SK-MEL-5 (cell line): Measurements from ENCODE around the gene NOTUM. TPM values are rescaled to one million over a fixed set of nuclear protein-coding genes. Genes with fewer than 3 reads are reported as not detected.

ENCODE experiments used
- DNase-seq: peaks from one replicate; pipeline ENCODE4 v3.0.0-alpha.2; 2016; ENCODE audit warnings: low read depth, low spot score
- in situ Hi-C: cut with HindIII; loops from 2 replicates; pipeline ENCODE4 v1.10.0; 2016; ENCODE audit warnings: low sequenced_read_pairs, high pct_unique_total_duplicates, low pct_unique_long_range_greater_than_20kb
- polyA plus RNA-seq, 2 experiments: library from polyadenylated mRNA; depleted of rRNA; stranded (reverse); fragments of >200 nt; gene quantifications; 2 replicates each; pipeline ENCODE4 v1.2.3, GENCODE V29; 2015
- total RNA-seq: library from RNA; depleted of rRNA; stranded (reverse); fragments of >200 nt; shearing (Covaris generic); gene quantifications from 2 replicates; pipeline ENCODE4 v1.2.3, GENCODE V29; 2014; rRNA removed

Gene NOTUM
- total RNA-seq = 3.0 TPM in 2 replicates
- polyA plus RNA-seq (2015; cell fraction: cytosol; rRNA removed) = 4.2 and 4.5 TPM in 2 replicates
- 4.4 and 8.4 TPM in 2 replicates for polyA plus RNA-seq (2015; cell fraction: nucleus; rRNA removed)

GRCh38 chr17:81961087-81961511 is at the start of gene NOTUM:
TSS of gene NOTUM (minus strand) at chr17:81961187. CDS start at chr17:81960909, 278 bp downstream.
- DNase-seq = peak; percentile 40
- in situ Hi-C loops = no loop called here

- DNase-seq = no peak
- in situ Hi-C loops = no loop called here
These were observed 48.4 kb upstream of the NOTUM start for GRCh38 chr17:82009413-82009812.

GRCh38 chr17:82008941-82009405 is 48.0 kb upstream of the NOTUM start:
- no peak for DNase-seq
- in situ Hi-C loops = no loop called here

- in situ Hi-C loops = no loop called here
- DNase-seq = no peak
These were observed 47.4 kb upstream of the NOTUM start for GRCh38 chr17:82008258-82008940.

- DNase-seq = no peak
- in situ Hi-C loops = no loop called here
These were observed 46.7 kb upstream of the NOTUM start for GRCh38 chr17:82007495-82008257.

DNA sequence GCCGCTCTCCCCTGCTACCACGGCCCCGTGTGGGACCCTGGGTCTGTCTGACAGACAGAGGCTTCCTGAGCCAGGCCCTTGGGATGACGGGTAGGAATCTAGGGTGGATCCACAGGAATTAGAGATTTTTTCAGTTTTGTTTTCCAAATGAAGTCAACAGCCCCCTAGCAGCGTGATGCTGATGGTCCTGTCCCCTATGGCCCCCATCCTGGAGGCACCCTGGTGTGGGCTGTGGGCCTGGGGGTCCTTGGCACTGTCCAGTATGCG is 46.2 kb upstream of the NOTUM start:
- DNase-seq = no peak
- in situ Hi-C loops = no loop called here

DNA sequence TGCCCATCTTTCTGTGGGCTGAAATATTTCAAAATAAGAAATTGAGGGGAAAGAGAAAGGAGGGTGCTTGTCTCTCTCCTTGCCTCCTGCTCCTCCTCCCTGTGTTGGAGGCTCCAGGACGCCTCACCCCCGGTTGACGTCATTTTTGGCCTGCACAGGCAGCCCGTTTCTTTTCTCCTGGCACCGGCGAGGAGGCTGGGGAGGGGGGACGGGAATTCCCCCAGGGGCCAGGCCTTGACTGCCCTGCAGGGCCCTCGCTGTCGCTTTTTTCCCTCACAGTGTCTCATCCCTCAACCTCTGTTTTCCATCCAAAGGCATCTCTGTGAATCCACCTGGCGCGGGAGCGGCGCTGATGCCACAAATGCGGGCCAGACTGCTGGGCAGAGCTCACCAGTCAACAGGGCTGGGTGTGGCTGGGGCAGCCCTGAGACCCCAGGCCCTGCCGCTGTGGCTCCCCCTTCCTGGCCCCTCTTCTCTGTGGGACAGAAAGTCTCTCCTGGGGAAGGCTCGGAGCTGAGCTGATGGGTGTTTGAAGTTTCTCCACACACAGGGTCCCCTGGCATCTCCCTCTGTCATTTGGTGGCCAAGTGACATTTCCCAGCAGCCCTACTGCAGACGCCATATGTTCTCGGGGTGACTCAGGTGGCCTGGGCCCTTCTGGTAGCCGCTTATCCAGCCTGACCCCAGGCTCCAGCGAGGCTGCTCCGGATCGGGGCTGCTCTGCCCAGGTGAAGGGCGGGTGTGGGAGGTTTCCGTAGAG is 45.7 kb upstream of the NOTUM start:
- in situ Hi-C loops = no loop called here
- no peak for DNase-seq

- in situ Hi-C loops = no loop called here
- DNase-seq = no peak
These were observed 44.8 kb upstream of the NOTUM start for GRCh38 chr17:82005701-82006348.

DNA sequence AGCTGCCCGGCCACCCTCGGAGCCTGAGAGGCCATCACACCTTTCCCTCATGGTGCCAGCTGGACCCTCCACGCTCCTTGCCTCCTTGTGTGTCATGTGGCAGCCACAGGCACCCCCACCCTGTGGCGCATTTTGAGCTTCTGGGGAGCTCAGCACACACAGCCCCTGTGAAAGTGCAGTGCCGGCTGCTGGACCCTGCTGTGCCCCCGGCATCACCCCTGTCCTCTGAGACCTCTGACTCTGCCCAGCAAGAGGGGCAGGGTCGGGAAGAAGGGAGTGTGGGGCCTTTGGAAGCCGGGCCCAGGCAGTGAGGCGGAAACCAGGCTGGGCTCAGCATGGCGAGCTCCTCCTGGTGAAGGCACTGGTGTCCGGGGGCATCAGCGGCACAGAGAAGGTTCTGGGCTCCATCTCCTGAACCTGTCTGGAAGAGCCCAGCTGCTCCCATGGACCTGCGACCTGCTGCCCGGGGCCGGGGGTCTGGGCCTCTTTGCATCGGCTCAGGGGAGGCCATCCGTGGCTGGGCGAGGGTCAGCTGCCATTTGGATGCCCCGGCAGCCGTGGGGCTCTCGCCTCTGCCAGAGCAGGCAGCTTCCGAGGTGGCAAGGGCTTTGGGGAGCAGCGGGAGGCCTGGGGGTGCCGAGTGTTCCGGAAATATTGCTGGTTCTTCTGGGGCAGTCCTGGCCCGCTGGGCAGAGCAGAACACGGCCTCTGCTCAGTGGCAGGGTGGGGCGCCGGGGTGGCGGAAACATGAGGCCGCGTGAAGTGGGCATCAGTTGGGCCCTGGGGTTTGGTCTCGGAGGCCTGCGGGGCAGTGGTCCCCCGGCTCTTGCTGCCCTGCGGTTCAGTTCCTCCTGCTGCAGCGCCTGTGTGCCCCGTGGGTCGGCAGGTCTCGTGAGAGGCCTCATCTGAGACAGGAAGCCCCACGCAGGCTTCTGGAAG is 43.8 kb upstream of the NOTUM start:
- no peak for DNase-seq
- in situ Hi-C loops = no loop called here

DNA sequence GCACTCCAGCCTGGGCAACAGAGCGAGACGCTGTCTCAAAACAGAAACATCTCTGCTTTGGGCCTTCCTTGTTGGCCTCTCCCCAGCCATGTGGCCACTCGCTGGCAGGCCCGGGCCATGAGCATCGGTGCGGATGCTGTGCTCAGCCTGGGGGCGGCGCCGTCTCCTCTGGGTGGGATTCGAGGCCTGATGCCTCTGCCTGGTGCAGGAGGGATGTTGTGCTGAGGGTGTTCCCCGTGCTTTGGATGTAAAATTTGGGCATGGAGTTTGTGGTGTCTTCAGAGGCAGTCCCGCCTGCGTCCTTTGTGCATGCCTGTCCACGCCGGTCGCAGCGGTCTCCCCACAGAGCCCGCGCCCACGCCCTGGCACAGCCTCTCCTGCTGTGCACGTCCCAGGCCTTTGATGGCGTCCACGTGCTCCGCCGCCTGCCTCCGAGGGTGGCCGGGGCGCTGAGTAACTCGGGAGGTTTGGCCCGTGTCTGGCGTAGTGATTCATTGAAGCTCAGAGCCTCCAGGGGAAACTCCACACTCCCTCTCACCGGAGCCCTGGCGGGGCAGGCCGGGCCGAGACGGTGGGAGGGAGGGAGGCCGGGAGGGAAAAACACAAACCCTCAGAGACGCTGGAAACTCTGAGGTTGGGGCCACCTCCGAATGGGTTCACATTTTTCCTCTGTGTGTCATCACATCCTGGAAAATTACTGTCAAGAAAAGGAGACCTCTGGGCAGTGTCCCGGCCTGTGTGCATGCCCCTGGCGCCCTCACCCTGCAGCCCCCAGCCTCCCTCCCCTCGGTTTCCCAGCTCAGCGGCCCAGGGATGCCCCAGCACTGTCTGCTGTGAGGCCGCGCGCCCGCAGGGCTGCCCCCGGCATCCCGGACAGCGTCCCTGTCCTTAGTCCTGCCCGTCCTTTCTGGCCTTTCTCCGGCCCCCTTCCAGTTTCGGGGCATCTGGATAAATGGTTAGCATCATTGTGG is 42.7 kb upstream of the NOTUM start:
- in situ Hi-C loops = no loop called here
- DNase-seq = peak; percentile 67

GRCh38 chr17:82001571-82002056 is 40.6 kb upstream of the NOTUM start:
- DNase-seq = no peak
- in situ Hi-C loops = no loop called here

- in situ Hi-C loops = no loop called here
- no peak for DNase-seq
These were observed 40.0 kb upstream of the NOTUM start for GRCh38 chr17:82000803-82001570.

GRCh38 chr17:81999976-82000802 is 39.2 kb upstream of the NOTUM start:
- in situ Hi-C loops = no loop called here
- no peak for DNase-seq

DNA sequence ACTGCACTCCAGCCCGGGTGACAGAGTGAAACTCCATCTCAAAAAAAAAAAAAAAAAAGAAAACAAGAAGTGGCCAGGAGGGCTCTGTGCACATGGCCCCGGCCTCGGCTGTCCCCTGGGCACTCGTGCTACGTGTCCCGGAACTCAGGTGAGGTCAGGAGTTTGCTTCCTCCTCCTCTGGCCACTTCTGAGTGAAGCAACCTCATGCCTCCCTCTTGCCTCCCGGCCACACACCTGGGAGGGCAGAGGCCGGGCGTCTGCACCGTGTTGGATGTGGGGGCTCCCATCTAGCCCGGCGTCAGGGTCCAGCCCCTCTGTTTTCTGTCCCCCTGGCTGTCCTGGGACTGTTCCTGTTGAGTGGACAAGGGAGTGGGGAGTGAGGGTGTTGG is 38.6 kb upstream of the NOTUM start:
- in situ Hi-C loops = no loop called here
- no peak for DNase-seq
